NT2/D1 (cell line): ENCODE results near the gene TNFRSF11A.

Source experiments
- DNase-seq: peaks from one replicate; pipeline ENCODE4 v3.0.0-alpha.2; 2011; ENCODE audit warnings: low read depth, low spot score
- H3K27me3 ChIP-seq: 2 replicates; pipeline ENCODE4 v1.6.0; 2011; ENCODE audit warnings: mild to moderate bottlenecking; ENCODE audit not compliant: insufficient read length, insufficient read depth
- H3K36me3 ChIP-seq: 2 replicates; pipeline ENCODE4 v1.6.1; 2011; ENCODE audit warnings: mild to moderate bottlenecking, low read length, mixed read lengths; ENCODE audit not compliant: insufficient read depth, insufficient read length
- H3K4me1 ChIP-seq: 2 replicates; pipeline ENCODE4 v1.5.1; 2011; ENCODE audit not compliant: insufficient read depth, insufficient read length
- H3K4me3 ChIP-seq: 2 replicates; pipeline ENCODE4 v1.5.1; 2011; ENCODE audit warnings: low read depth; ENCODE audit not compliant: insufficient read length
- H3K9ac ChIP-seq: 2 replicates; pipeline ENCODE4 v1.6.0; 2011; ENCODE audit warnings: low read depth; ENCODE audit not compliant: insufficient read length
- H3K9me3 ChIP-seq: 2 replicates; pipeline ENCODE4 v1.5.1; 2011; ENCODE audit warnings: mild to moderate bottlenecking, low read length; ENCODE audit not compliant: insufficient read depth
- SUZ12 ChIP-seq: IDR thresholded peaks from 2 replicates; pipeline ENCODE4 v1.6.1; 2011; ENCODE audit not compliant: insufficient read length, insufficient read depth; ENCODE audit errors: extremely low read depth
- YY1 ChIP-seq: IDR thresholded peaks from 2 replicates; pipeline ENCODE4 v1.6.1; 2011; ENCODE audit not compliant: insufficient read length, insufficient read depth
- ZNF274 ChIP-seq: IDR thresholded peaks from 2 replicates; pipeline ENCODE4 v1.6.1; 2011; ENCODE audit warnings: mild to moderate bottlenecking, low read depth, low read length

TNFRSF11A gene

GRCh38 chr18:62347089-62347506 lies 22.0 kb downstream of the TNFRSF11A start:
- H3K27me3 ChIP-seq, result no peaks in the 10 kb centered on the region
- H3K4me1 ChIP-seq, result peaks cover 9% of the 10 kb centered on the region
- no peak overlapping the region for H3K4me3 ChIP-seq
- no peaks in the 10 kb centered on the region for H3K36me3 ChIP-seq
- no peak for TF ChIP-seq YY1
- TF ChIP-seq ZNF274, result no peak
- TF ChIP-seq SUZ12, result no peak
- no peak overlapping the region for H3K9ac ChIP-seq
- DNase-seq, result no peak
- no peaks in the 10 kb centered on the region for H3K9me3 ChIP-seq

GRCh38 chr18:62348474-62348873 lies 23.4 kb downstream of the TNFRSF11A start:
- H3K27me3 ChIP-seq, result no peaks in the 10 kb centered on the region
- no peak for DNase-seq
- TF ChIP-seq ZNF274 (no peak), YY1 (no peak), SUZ12 (no peak)

GRCh38 chr18:62353170-62353569 lies 28.1 kb downstream of the TNFRSF11A start:
- Histone ChIP-seq H3K36me3 (no peaks in the 10 kb centered on the region), H3K9me3 (no peaks in the 10 kb centered on the region), H3K4me1 (peaks cover 5% of the 10 kb centered on the region), H3K4me3 (no peak overlapping the region), H3K27me3 (no peaks in the 10 kb centered on the region), H3K9ac (no peak overlapping the region)
- no peak for DNase-seq
- TF ChIP-seq ZNF274 (no peak), SUZ12 (no peak), YY1 (no peak)

More at GRCh38 chr18:62348474-62348873, 23.4 kb downstream of the TNFRSF11A start:
- H3K9me3 ChIP-seq, result no peaks in the 10 kb centered on the region
- no peak overlapping the region for H3K9ac ChIP-seq
- peaks cover 9% of the 10 kb centered on the region for H3K4me1 ChIP-seq
- H3K36me3 ChIP-seq, result no peaks in the 10 kb centered on the region
- H3K4me3 ChIP-seq, result no peak overlapping the region

GRCh38 chr18:62354151-62354550 lies 29.0 kb downstream of the TNFRSF11A start:
- Histone ChIP-seq H3K4me1 (peaks cover 5% of the 10 kb centered on the region), H3K9me3 (no peaks in the 10 kb centered on the region), H3K36me3 (no peaks in the 10 kb centered on the region), H3K27me3 (no peaks in the 10 kb centered on the region), H3K9ac (no peak overlapping the region), H3K4me3 (no peak overlapping the region)
- no peak for DNase-seq
- no peak for TF ChIP-seq ZNF274
- no peak for TF ChIP-seq SUZ12
- no peak for TF ChIP-seq YY1

GRCh38 chr18:62357079-62357719 lies 32.1 kb downstream of the TNFRSF11A start:
- no peaks in the 10 kb centered on the region for H3K9me3 ChIP-seq
- no peak overlapping the region for H3K4me3 ChIP-seq
- DNase-seq, result no peak
- TF ChIP-seq ZNF274 (no peak), YY1 (no peak), SUZ12 (no peak)
- H3K36me3 ChIP-seq, result no peaks in the 10 kb centered on the region
- H3K4me1 ChIP-seq, result peaks cover 5% of the 10 kb centered on the region
- no peak overlapping the region for H3K9ac ChIP-seq
- H3K27me3 ChIP-seq, result no peaks in the 10 kb centered on the region

- Histone ChIP-seq H3K36me3 (no peaks in the 10 kb centered on the region), H3K4me1 (peaks cover 2% of the 10 kb centered on the region), H3K9ac (no peak overlapping the region), H3K4me3 (no peak overlapping the region), H3K9me3 (no peaks in the 10 kb centered on the region), H3K27me3 (no peaks in the 10 kb centered on the region)
- no peak for DNase-seq
- no peak for TF ChIP-seq YY1
- TF ChIP-seq SUZ12, result no peak
- TF ChIP-seq ZNF274, result no peak
These were observed 35.7 kb downstream of the TNFRSF11A start for GRCh38 chr18:62360805-62361204.

GRCh38 chr18:62361288-62361687 lies 36.2 kb downstream of the TNFRSF11A start:
- no peaks in the 10 kb centered on the region for H3K9me3 ChIP-seq
- H3K27me3 ChIP-seq, result no peaks in the 10 kb centered on the region
- no peaks in the 10 kb centered on the region for H3K36me3 ChIP-seq
- DNase-seq, result no peak
- H3K9ac ChIP-seq, result no peak overlapping the region
- H3K4me3 ChIP-seq, result no peak overlapping the region
- H3K4me1 ChIP-seq, result peaks cover 2% of the 10 kb centered on the region
- no peak for TF ChIP-seq ZNF274
- no peak for TF ChIP-seq SUZ12
- no peak for TF ChIP-seq YY1
